Psoas muscle (tissue), 8 donors: ENCODE data around the gene BAZ2B. TPM values are rescaled to one million over a fixed set of nuclear protein-coding genes. Genes with fewer than 3 reads are reported as not detected.

Source experiments
- ATAC-seq, 4 donors: fragments of 200-7000 bp; cut with Tn5 transposase; one replicate each; pipeline ENCODE4 v1.9.1; 2020; ENCODE audit warnings: moderate library complexity in 3 of 4, mild to moderate bottlenecking in 2 of 4
- DNase-seq, 2 donors: peaks; one replicate each; pipeline ENCODE4 v3.0.0-alpha.2; 2020
- H3K27ac ChIP-seq: fragments of 200-600 bp; one replicate; pipeline ENCODE4 v1.8.0; 2022
- H3K27me3 ChIP-seq, 3 donors: fragments of 200-600 bp in 1 of 3; one replicate each; pipeline versions ENCODE4 v1.6.1 to v1.8.0; 2013 to 2022; ENCODE audit warnings: low read length in 2 of 3, mild to moderate bottlenecking in 2 of 3, moderate library complexity in 1 of 3; ENCODE audit not compliant: insufficient read depth in 3 of 3
- H3K36me3 ChIP-seq, 2 donors: fragments of 200-600 bp in 1 of 2; one replicate each; pipeline versions ENCODE4 v1.6.1 to v1.8.0; 2013 to 2022; ENCODE audit warnings: low read depth in 1 of 2, mild to moderate bottlenecking in 1 of 2, moderate library complexity in 1 of 2; ENCODE audit not compliant: insufficient read depth in 1 of 2
- H3K4me1 ChIP-seq: fragments of 200-600 bp; one replicate; pipeline ENCODE4 v1.8.0; 2022
- H3K4me3 ChIP-seq: fragments of 200-600 bp; one replicate; pipeline ENCODE4 v1.8.0; 2022; ENCODE audit warnings: mild to moderate bottlenecking
- H3K9me3 ChIP-seq: fragments of 200-600 bp; one replicate; pipeline ENCODE4 v1.8.0; 2022
- CTCF ChIP-seq: fragments of 200-600 bp; IDR thresholded peaks from one replicate; pipeline ENCODE4 v1.8.0; 2022; ENCODE audit warnings: antibody characterized with exemption
- WGBS, 3 donors: extraction: QIAGEN DNeasy Blood & Tissue Kit; methylation state at CpG; one replicate each; pipeline versions ENCODE4 v1.1.6 to v1.1.7; 2013; 5-methylcytosine and 5-hydroxymethylcytosine counted together
- intact Hi-C, 2 donors: fragments of 100-400 bp; cut with DNase I; formaldehyde crosslinking; loops; one replicate each; pipeline versions ENCODE4 v1.11.0 to v1.14.2; 2022
- polyA plus RNA-seq, 3 donors: library from polyadenylated mRNA; stranded (reverse); fragments of 200-250 nt; gene quantifications; one replicate each; pipeline ENCODE4 v1.2.3, GENCODE V29; 2013
- total RNA-seq, 4 donors: library from RNA; stranded (reverse); fragmentation: NEBNext Ultra II Directional in 2 of 4; extraction: Animal tissue kit (Norgen Biotek cat#: 25700) in 2 of 4; gene quantifications; one replicate each; pipeline versions ENCODE4 v1.2.1 to v1.2.4, GENCODE V29; 2021 to 2023
- donor health status: healthy with polysubstance abuse.
- donor health status: DM: no; HTN: no; CAD: no; lungs with moderate emphysema.
- donor health status: Bipolar disorder and iron deficiency.
- donor health status: healthy.
- donor health status: DM: yes; HTN: yes; CAD: no.
- donor health status: DM: no; HTN: no; CAD: no.
- donor health status: DM: no; HTN: no; CAD: no.
- donor health status: DM: yes; HTN: yes; CAD: no.

The BAZ2B gene
- total and polyA plus RNA-seq, 7 donors = 7.5 to 27.0 (median 22.7) TPM

DNA sequence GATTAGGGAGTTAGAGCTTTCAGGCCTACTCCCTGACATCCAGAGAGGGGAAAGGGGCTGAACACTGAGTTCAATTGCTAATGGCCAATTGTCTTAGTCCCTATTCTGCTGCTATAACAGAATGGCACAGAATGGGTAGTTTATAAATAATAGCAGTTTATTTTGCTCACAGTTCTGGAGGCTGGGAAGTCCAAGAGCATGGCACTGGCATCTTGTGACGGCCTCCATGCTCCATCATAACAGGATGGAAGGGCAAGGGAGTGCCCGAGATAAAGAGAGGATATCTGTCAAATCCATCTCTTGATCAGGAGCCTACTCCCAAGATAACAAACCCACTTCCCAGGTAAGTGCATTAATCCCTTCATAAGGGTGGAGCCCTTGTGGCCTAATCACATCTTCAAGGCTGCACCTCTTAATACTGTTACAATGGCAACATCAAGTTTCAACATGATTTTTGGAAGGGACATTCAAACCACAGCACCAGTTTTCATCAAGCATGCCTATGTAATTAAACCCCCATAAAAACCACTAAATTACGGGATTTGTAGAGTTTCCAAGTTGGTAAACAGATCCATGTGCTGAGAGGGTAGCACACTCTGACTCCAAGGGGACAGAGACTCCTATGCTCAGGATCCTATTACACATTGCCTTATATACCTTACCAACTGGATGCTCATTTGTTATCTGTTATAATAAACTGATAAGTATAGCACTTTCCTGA, 44.6 kb downstream of the BAZ2B start:
- Histone ChIP-seq H3K9me3 (no peaks in the 10 kb centered on the region), H3K27me3 (no peaks in the 10 kb centered on the region), H3K4me3 (no peak overlapping the region), H3K4me1 (no peaks in the 10 kb centered on the region), H3K27ac (no peak overlapping the region), H3K36me3 (no peaks in the 10 kb centered on the region)
- intact Hi-C loops = no loop called here
- TF ChIP-seq CTCF = no peak
- DNase-seq (no peak), ATAC-seq (no peak)
- WGBS, 3 donors = 93 to 97% (median 97%) methylated on average over 3 of the region's 3 CpGs

- Histone ChIP-seq H3K4me3 (no peak overlapping the region), H3K27me3 (no peaks in the 10 kb centered on the region), H3K9me3 (no peaks in the 10 kb centered on the region), H3K36me3 (no peaks in the 10 kb centered on the region), H3K27ac (no peak overlapping the region), H3K4me1 (no peaks in the 10 kb centered on the region)
- DNase-seq (no peak), ATAC-seq (no peak)
- intact Hi-C loops = no loop called here
- TF ChIP-seq CTCF = no peak
These were observed 52.3 kb downstream of the BAZ2B start for GRCh38 chr2:159564081-159564480.

- Histone ChIP-seq H3K36me3 (no peaks in the 10 kb centered on the region), H3K9me3 (no peaks in the 10 kb centered on the region), H3K27ac (no peak overlapping the region), H3K27me3 (no peaks in the 10 kb centered on the region), H3K4me3 (no peak overlapping the region), H3K4me1 (no peaks in the 10 kb centered on the region)
- DNase-seq (no peak), ATAC-seq (no peak)
- TF ChIP-seq CTCF = no peak
- intact Hi-C loops = no loop called here
- 82 to 93% (median 82%) methylated on average over 2 of the region's 2 CpGs for WGBS, 3 donors
These were observed 54.1 kb downstream of the BAZ2B start for GRCh38 chr2:159562248-159562647.

- Histone ChIP-seq H3K4me1 (no peaks in the 10 kb centered on the region), H3K4me3 (no peak overlapping the region), H3K27me3 (no peaks in the 10 kb centered on the region), H3K9me3 (no peaks in the 10 kb centered on the region), H3K27ac (no peak overlapping the region), H3K36me3 (no peaks in the 10 kb centered on the region)
- DNase-seq (no peak), ATAC-seq (no peak)
- 80 to 94% (median 85%) methylated on average over 2 of the region's 2 CpGs for WGBS, 3 donors
- TF ChIP-seq CTCF = no peak
- intact Hi-C loops = no loop called here
These were observed 54.6 kb downstream of the BAZ2B start for GRCh38 chr2:159561786-159562185.

DNA sequence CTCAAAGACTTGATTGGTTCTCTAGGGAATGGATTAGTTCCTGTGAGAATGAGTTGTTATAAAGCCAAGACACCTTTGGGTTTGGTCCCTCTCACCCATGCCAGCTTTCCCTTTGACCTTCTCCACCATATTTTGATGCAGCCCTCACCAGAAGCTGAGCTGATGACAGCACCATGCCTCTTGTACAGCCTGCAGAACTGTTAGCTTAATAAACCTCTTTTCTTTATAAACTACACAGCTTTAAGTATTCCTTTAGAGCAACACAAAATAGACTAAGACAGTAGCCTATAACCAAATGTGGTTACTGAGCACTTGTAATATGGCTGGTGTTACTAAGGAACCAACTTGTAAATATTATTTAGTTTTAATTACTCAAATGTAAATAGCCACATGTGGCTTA, 55.1 kb downstream of the BAZ2B start:
- no peaks in the 10 kb centered on the region for H3K27me3 ChIP-seq
- no peak overlapping the region for H3K4me3 ChIP-seq
- H3K36me3 ChIP-seq = no peaks in the 10 kb centered on the region
- ATAC-seq (no peak), DNase-seq (no peak)
- no peaks in the 10 kb centered on the region for H3K9me3 ChIP-seq
- H3K27ac ChIP-seq = no peak overlapping the region
- H3K4me1 ChIP-seq = no peaks in the 10 kb centered on the region
- intact Hi-C loops = no loop called here
- TF ChIP-seq CTCF = no peak
